Stimulated activated CD4-positive, alpha-beta T cell treated with anti-CD3 and anti-CD28 coated beads, TNF-alpha, amount 100 ng/mL, for 1 hour (primary cell): ENCODE data around the gene JPT1.

Experiments used
- DNase-seq, 3 donors: peaks; one replicate each; pipeline ENCODE4 v3.0.0-alpha.2; 2020; ENCODE audit warnings: low read depth in 3 of 3, low spot score in 1 of 3

JPT1 gene

DNA sequence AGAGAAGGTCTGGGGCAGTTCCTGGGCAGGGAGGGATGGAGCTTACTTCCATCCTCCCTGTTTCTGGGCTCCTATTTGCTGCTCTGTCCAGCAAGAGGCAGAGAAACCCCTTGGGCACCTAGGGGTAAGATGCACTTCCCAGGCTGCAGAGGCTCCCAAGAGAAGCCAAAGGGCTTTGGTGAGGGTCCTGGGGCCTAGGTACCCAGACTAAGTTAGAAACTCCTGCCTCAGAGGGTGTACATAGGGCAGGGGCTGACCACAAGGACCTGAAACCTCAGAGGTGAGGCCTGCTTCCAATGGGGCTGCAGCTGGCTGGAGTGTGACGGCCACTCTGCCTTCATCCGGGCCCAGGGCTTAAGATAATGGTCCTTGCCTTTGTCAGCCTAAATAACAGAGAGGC, 46.1 kb downstream of the JPT1 start:
- DNase-seq = no peak

DNA sequence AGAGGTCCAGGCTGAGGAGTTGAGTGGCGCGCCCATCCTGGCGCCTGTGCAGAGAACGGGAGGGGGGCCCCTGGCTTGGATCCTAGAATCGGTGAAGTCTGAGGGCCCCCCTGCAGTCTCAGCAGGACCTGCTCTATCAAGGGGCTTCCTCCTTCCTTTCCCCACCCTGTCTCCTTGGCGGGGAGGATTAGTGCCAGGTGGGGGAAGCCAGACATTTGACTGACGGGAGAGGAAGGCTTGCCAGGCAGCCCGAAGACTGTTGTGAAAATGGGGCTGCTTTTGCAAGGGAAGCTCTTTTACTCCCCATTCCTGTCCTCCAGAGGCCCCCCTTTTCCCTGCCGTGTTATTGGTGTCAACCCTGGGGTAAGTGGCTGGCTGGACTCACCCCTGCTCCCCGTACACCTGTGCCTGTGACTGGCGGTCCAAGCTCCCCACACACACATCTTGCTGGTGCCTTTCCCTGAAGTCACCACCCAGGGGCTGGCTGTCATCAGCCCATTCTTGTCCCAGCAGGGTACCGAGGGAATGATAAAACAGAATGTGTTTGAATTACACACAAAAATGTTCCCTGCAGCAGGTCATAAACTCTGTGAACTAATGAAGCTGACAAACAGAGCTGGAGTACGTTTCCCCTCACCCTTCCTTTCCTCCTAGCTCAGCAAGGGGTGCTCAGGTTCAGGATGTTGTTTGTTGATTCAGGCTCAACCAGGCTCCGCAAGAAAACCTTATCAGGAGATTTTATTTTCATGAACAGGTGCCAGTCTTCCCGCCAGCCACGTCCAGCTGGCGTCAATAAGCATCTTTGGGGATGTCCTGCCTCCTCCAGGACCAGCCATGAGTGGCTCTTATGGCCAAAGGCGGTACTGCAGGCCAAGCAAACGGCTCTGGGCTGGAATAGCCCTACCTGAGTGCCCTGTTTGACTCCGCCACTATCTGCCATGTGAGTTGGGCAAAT, 48.9 kb downstream of the JPT1 start:
- DNase-seq = no peak

GRCh38 chr17:75103601-75104554, 50.4 kb downstream of the JPT1 start:
- no peak for DNase-seq

GRCh38 chr17:75102385-75102821, 51.9 kb downstream of the JPT1 start:
- no peak for DNase-seq

DNA sequence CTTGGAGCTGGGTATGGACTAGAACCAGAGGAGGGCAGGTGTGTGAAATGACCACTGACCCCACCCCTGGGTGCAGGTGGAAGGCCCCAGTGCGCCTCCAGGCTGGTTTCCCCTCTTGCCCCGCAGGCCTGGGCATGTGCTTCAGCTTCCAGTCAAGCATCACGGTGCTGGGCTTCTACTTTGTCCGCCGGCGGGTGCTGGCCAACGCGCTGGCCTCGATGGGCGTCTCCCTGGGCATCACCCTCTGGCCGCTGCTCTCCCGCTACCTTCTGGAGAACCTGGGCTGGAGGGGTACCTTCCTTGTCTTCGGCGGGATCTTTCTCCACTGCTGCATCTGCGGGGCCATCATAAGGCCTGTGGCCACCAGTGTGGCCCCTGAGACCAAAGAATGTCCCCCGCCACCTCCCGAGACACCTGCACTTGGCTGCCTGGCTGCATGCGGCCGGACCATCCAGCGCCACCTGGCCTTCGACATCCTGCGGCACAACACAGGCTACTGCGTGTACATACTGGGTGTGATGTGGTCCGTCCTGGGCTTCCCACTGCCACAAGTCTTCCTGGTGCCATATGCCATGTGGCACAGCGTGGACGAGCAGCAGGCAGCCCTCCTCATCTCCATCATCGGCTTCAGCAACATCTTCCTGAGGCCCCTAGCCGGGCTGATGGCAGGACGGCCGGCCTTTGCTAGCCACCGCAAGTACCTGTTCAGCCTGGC, 54.3 kb downstream of the JPT1 start:
- DNase-seq = no peak

GRCh38 chr17:75098861-75099260, 55.5 kb downstream of the JPT1 start:
- no peak for DNase-seq

DNA sequence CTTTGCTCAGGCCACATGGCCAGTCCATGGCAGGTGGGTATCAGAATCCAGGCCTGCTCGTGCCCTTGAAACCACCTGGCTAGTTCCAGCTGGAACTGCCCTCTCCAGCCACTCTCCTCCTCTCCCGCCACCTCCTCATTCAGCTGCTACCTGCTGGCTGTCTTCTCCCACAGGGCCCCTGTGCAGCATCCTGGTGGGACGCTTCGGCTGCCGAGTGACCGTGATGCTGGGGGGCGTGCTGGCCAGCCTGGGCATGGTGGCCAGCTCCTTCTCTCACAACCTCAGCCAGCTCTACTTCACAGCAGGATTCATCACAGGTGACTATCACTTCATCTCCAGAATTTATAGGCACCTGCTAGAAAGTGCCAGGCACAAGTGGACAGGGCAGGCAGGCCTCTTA, 56.4 kb downstream of the JPT1 start:
- DNase-seq = no peak

DNA sequence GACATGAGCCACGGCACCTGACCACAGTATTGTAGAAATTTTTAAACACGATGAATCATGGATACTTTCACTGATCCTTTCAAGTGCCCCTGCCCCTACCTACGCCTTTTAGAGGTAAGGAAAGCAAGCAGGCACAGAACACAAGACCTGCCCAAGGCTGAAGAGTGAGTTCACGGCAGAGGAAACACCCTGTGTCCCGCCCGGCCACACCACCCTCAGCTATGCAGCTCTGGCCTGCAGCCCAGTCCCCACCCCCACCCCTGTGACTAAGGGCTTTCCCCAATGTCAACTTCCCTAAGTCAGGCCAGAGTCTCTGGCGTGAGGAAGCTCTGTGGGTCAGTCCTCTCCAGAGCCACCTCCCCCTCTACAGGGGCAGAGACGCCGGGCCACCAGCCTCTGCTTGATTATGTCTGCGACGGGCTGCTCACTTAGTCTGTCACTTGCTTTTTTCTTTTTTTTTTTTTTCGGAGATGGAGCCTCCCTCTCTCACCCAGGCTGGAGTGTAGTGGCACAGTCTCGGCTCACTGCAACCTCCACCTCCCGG, 58.2 kb downstream of the JPT1 start:
- DNase-seq = no peak

GRCh38 chr17:75094871-75095399, 59.4 kb downstream of the JPT1 start:
- DNase-seq = no peak

DNA sequence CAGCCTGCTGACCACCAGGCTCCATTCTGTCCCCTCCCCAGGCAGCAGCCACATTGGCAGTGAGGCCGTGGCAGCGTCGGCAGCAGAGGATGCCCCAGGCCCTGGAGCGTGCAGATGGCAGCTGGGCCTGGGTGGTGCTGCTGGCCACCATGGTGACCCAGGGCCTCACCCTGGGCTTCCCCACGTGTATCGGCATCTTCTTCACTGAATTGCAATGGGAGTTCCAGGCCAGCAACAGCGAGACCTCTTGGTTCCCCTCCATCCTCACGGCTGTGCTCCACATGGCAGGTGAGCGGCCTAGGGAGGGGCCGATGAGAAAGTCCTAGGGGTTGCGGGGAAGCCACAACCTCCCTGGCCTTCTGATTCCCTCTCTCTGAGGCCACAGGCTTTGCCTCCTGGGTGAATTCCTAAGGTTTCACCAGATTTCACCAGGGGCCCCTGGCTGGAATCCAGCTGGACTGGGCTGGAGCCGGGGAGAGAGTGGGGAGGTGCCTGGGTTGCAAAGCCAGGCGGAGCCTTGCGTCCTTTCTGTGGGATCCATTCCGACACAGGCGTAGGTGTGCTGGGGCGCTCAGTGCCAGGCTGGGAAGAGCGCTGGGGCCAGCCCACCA, 60.7 kb downstream of the JPT1 start:
- DNase-seq = no peak

- no peak for DNase-seq
Observed at GRCh38 chr17:75091855-75092327, 62.4 kb downstream of the JPT1 start.

GRCh38 chr17:75090871-75091854, 63.1 kb downstream of the JPT1 start:
- DNase-seq = no peak

DNA sequence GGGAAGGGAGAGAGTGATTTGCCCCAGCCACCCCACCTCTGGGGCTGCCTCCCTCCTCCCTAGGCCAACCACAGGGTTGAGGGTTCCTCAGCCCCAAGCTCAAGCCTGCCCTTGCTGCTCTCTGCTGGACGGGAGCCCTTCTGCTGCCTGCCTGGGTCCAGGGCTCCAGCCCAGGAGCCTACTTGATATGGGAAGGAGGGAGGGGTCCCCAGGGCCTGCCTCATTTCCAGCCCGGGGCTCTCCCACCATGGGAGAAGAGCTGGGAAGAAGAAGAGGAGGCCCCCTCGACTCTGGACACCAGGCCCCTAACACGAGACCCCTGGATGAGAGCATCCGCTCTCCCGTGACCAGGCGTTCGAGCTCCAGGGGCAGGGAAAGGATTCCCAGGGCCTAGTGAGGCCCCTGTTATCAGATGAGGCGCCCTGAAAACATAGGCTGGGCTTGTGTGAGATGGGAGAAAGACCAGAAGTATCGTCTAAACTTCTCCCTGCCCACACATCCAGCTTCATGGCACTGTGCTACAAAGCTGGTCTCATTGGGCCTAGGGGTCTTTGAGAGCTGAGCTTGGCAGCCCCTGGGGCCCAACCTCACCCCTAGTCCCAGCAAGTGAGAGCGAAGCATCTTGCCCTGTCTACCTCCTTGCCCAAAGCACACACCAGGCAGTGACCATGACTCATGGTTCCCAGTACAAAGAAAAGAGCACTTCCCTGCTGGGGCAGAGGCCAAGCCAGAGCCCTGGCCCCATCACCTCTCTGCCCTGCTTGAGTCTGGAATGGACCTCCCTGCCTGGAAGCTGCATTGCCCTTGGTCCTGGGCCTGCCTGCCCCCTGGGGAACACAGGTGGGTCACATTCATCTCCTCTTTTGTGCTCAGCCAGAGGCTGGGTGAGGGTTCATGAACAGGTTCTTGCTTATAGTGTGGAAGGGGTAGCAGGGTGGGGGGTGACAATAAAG, 65.6 kb downstream of the JPT1 start:
- DNase-seq = no peak

DNA sequence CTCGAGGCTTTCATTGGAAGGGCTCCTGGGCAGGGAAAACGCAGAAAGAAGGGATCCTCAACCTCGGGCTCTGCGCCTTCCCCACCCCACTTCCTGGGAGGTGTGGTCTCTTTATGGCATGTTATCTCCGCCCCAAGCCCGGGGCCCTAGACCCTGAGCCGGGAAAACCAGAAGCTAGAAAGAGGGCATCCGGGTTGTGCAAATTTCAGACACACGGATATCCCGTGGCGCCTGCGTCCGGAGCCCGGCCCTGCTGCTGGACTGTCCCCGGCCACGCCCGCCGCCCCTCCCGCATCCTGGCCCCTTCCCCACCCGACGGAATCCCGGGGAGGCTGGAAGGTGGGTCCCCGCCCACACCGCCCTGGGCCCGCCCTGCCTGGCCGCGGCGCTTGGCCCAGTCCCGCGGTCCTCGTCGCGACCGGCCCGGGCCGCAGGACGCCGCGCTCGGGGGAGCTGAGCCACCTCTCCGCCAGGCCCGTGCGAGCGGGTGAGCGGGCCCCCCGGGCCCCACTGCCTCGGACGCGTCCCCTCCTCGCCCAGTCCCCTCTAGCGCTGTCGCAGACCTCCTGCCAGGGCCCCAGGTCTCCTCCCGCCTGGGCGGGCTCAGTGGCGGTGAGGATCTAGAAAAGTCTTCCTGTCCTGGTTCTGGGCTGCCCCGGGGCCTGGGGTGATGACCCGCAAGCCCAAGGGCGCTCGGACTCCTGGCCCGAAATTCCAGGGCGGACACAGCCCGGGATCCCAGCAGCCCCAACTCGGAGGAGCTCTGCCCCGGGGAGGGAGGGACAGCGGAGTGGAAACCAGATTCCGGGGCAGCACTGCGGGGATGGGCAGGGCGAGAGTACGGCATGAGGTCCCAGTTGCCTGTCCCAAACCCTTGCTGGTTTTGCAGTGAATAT, 66.5 kb downstream of the JPT1 start, which contains the start of gene SLC16A5:
TSS of gene SLC16A5 (plus strand) at position 397 of the 896 bp plus-strand sequence. CDS start 5,683 bp downstream, outside the sequence.
- no peak for DNase-seq

DNA sequence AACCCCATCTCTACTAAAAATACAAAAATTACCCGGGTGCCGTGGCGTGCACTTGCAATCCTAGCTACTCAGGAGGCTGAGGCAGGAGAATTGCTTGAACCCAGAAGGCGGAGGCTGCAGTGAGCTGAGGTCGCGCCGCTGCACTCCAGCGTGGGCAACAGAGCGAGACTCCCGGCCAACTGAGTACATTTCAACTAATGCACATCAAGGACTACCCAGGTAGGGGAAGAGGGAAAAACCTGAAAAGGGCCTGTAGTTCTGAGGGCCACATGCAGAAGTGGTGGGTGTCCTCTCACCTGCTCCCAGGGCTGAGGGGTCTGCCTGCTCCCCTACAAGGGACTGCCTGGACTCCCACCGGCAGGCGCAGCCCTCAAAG, 67.1 kb downstream of the JPT1 start:
- DNase-seq = no peak

DNA sequence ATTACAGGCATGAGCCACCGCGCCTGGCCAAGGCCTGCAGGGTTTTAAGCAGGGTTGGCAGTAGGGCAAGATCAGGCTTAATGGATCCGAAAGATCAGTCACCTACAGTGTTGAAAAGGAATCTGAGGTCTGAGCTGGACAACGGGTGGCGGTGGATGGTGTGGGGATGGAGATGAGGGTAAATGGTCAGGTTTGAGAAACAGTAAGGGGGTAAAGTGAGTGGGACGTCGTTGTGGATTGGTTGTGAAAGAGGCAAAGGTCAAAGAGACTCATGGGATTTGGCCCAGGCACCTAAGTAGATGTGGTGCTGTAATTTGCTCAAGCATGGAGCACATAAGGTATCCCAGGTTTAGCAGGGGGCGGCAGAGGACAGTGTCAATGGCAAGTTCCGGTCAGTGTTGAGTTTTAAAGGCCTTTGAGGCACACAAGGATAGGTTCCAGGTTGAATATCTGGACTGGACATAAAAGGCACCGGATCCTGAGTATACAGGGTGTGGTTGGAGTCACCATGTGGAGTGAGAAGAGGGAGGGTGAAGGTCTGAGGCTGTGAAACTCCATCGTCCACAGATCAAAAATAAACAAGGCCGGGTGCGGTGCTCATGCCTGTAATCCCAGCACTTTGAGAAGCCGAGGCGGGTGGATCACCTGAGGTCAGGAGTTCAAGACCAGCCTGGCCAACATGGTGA, 67.7 kb downstream of the JPT1 start:
- no peak for DNase-seq
